Loucy (cell line): ENCODE measurements around the gene GEMIN4.
"Not testable (repeated sequence)": the region's sequence is repeated elsewhere in the genome, so short reads cannot be mapped to it uniquely, and the experiment has no call there.

Experiments used
- CTCF ChIP-seq: fragments of 200-600 bp; sonication (generic); conservative IDR thresholded peaks from 2 replicates; pipeline ENCODE4 v1.5.1; 2014; ENCODE audit warnings: mild to moderate bottlenecking, antibody characterized with exemption, low read length
- EZH2phosphoT487 ChIP-seq: fragments of 200-600 bp; IDR thresholded peaks from 2 replicates; pipeline ENCODE4 v1.6.1; 2018; ENCODE audit warnings: antibody characterized with exemption, mild to moderate bottlenecking, moderate library complexity, borderline replicate concordance

DNA sequence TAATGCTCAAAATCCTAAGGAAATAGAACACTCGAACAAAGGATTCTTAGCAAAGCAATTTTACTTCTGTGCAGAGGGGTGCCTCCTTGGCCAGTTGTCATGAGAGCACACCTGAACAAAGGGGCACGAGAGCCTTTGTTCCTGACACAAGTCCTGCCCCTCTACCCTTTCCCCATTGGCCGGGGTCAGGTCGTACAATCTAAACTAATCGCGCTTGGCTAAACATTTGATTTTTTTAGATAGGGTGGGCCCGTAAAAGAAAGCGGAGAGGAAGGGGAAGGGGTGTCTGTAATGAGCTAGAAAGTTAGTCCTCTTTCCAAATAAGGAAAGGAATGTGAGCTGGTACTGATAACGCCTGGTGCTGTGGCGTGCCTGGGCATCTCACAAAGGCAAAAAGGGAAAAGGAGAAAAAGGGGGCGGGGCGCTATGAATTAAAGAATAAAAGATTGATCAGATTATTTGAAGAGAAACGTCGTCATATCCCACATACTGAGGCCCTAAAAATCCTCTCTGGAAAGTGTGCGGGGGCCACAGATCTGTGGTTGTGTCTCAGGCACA lies 4.0 kb upstream of the GEMIN4 start:
- not testable (repeated sequence) for TF ChIP-seq CTCF, EZH2phosphoT487
